ENCODE data around the gene ELOVL5. TPM values are rescaled to one million over a fixed set of nuclear protein-coding genes. Genes with fewer than 3 reads are reported as not detected.

The ELOVL5 gene, protein sequence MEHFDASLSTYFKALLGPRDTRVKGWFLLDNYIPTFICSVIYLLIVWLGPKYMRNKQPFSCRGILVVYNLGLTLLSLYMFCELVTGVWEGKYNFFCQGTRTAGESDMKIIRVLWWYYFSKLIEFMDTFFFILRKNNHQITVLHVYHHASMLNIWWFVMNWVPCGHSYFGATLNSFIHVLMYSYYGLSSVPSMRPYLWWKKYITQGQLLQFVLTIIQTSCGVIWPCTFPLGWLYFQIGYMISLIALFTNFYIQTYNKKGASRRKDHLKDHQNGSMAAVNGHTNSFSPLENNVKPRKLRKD
- total RNA-seq, result 10 to 100 TPM; 14.3 to 63.1 (median 29.2) TPM

DNA sequence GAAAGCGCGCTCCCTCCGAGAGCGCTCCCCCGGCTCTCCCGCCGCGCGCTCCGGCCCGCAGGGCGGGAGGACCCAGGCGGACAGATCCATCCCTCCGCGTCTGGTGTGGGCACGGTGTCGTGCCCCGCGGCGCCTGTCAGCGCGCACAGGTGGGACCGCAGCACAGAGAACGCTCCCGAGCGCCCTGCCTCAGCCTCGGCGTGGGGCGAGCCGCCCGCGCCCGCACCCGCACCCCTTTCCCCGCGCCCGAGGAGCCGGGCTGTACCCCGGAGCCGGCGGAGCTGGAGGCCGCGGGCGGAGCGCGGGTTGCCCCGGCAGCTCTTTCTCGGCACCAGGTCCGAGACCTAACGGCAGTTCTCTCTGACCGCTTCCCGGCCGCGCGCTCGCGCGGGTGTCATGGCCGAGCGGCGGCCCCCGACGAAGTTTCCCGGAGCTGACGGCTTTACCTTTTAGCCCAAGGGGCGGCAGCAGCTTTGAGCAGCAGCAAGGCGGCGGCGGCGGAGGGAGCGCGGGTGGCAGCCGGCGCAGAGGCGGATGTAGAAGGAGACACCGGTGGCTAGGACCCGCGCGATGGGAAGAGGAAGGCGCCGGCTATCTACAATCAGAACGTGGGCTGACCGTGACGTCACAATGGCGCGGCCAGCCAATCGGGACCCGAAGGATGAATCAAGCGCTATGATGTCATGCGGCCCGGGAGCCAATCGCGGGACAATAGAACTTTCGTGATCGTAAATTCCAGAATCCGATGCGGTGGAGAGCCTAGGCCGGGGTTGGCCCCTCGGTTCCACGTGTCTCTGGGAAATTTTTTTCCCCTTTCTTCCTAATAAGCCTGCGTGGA is at the start of gene ELOVL5:
TSS of gene ELOVL5 (minus strand) at position 580 of the 838 bp plus-strand sequence. CDS start 53,251 bp downstream, outside the sequence.
- intact Hi-C loops (cut with DNase I; ENCODE audit: low total_unique reads) (loop anchor here (10.0 kb wide), 1 partner anchor 54 kb away; no protein-coding TSS in a partner anchor), in situ Hi-C loops (cut with MboI; ENCODE audit: low pct_ligation_motif_present in 1 of 4, low pct_unique_long_range_greater_than_20kb in 1 of 4, low sequenced_read_pairs in 3 of 4) (no loop called here)
- TF ChIP-seq, protein P1, sequence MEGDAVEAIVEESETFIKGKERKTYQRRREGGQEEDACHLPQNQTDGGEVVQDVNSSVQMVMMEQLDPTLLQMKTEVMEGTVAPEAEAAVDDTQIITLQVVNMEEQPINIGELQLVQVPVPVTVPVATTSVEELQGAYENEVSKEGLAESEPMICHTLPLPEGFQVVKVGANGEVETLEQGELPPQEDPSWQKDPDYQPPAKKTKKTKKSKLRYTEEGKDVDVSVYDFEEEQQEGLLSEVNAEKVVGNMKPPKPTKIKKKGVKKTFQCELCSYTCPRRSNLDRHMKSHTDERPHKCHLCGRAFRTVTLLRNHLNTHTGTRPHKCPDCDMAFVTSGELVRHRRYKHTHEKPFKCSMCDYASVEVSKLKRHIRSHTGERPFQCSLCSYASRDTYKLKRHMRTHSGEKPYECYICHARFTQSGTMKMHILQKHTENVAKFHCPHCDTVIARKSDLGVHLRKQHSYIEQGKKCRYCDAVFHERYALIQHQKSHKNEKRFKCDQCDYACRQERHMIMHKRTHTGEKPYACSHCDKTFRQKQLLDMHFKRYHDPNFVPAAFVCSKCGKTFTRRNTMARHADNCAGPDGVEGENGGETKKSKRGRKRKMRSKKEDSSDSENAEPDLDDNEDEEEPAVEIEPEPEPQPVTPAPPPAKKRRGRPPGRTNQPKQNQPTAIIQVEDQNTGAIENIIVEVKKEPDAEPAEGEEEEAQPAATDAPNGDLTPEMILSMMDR (IDR thresholded peaks at IDR 0.05), result no peak
- TF ChIP-seq POLR2AphosphoS5 (IDR thresholded peaks at IDR 0.05), result peak; percentile 88 to 96 (median 93)
- no peak for TF ChIP-seq EP300 (IDR thresholded peaks at IDR 0.05; ENCODE audit: low read depth)
- peak; percentile 78 for TF ChIP-seq POLR2A (IDR thresholded peaks at IDR 0.05)
- H3K9me3 ChIP-seq, result no peaks in the 10 kb centered on the region
- H3K36me3 ChIP-seq, result no peaks in the 10 kb centered on the region
- H3K27me3 ChIP-seq, result no peaks in the 10 kb centered on the region
- 1% methylated on average over 57 of the region's 101 CpGs; no CpG with 5 or more reads in 1 of the 2 donors for WGBS, 2 donors (ENCODE audit: low coverage in 1 of 2)
- peaks cover 0 to 35% (median 18%) of the 10 kb centered on the region in 4 donors for H3K4me1 ChIP-seq
- peak within 1 kb of the TSS; percentile 97 to 99 (median 98) for H3K27ac ChIP-seq
- peak; percentile 94 for DNase-seq
- peak within 1 kb of the TSS; percentile 80 to 94 (median 86) for H3K4me3 ChIP-seq

DNA sequence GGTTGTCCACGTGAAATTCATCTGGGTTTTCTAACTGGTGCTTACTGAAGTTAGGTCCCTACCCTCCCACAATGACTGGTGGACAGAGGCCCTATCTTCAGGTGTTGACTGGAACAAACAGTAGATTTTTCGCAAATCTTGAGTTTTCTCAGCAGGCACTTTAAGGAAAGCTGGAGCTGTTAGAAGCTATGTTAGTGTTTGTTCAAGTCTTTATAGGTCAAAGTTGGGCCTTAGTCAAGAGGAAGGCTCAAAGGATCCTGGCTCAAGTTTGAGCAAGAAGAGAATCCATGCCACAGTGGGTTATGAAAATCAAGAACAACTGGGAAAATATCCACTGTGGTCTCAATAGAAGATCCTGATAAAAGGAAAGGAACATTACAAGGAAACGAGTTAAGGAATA is 48.5 kb upstream of the ELOVL5 start:
- TF ChIP-seq EP300 (IDR thresholded peaks at IDR 0.05; ENCODE audit: low read depth) (no peak), POLR2AphosphoS5 (IDR thresholded peaks at IDR 0.05) (no peak)
- TF ChIP-seq, protein P1 (IDR thresholded peaks at IDR 0.05), result no peak
- in situ Hi-C loops (cut with MboI; ENCODE audit: low pct_ligation_motif_present in 1 of 4, low pct_unique_long_range_greater_than_20kb in 1 of 4, low sequenced_read_pairs in 3 of 4) (no loop called here), intact Hi-C loops (cut with DNase I; ENCODE audit: low total_unique reads) (no loop called here)
- Histone ChIP-seq H3K4me1 (no peaks in the 10 kb centered on the region), H3K36me3 (no peaks in the 10 kb centered on the region), H3K27me3 (no peaks in the 10 kb centered on the region), H3K9me3 (no peaks in the 10 kb centered on the region), H3K27ac (no peak overlapping the region), H3K4me3 (no peak overlapping the region)
- 72 to 73% methylated on average over 3 of the region's 3 CpGs for WGBS, 2 donors (ENCODE audit: low coverage in 1 of 2)
- DNase-seq, result no peak

DNA sequence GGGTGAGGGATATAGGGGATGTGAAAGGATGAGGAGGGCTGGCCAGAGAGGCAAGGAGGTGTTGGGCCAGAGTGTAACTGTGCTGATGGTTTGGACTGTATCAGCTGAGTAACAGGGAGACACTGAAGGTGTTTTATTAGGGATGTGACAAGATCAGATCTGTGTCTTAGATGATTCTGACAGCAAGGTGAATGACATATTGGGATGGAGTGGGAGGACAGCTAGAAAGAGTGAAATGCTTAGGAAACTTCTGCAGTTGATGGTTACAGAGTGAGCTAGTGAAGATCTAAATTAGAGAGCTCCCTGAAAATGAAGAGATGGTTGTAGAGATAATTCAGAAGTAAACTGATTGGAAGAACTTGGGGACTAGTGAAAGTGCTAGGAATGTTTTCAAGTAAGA is 47.2 kb upstream of the ELOVL5 start:
- intact Hi-C loops (cut with DNase I; ENCODE audit: low total_unique reads) (no loop called here), in situ Hi-C loops (cut with MboI; ENCODE audit: low pct_ligation_motif_present in 1 of 4, low pct_unique_long_range_greater_than_20kb in 1 of 4, low sequenced_read_pairs in 3 of 4) (no loop called here)
- H3K9me3 ChIP-seq, result no peaks in the 10 kb centered on the region
- TF ChIP-seq EP300 (IDR thresholded peaks at IDR 0.05; ENCODE audit: low read depth), result no peak
- TF ChIP-seq, protein P1 (IDR thresholded peaks at IDR 0.05), result no peak
- no peak for TF ChIP-seq POLR2AphosphoS5 (IDR thresholded peaks at IDR 0.05)
- no peak for TF ChIP-seq POLR2A (IDR thresholded peaks at IDR 0.05)
- no peak for DNase-seq
- no peaks in the 10 kb centered on the region for H3K4me1 ChIP-seq
- no peak overlapping the region for H3K4me3 ChIP-seq
- no peaks in the 10 kb centered on the region for H3K27me3 ChIP-seq
- no peak overlapping the region for H3K27ac ChIP-seq
- H3K36me3 ChIP-seq, result no peaks in the 10 kb centered on the region

DNA sequence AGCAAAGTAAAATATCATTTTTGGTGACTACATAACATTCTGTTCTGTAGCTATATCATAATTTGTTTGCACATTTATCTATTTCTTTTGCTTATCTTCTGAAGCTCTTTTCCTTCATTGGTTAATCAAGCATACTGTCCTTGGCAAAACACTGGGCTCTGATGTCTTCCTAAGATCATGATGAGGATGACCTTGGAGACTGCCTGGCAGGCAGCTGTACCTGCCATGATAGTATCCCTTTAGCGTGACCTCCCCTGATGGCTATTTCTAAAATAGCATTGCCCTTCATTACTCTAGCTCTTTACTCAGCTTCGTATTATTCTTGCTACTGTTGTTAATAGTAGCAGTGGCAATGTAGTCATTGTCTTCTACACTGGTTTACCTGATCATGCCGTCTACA is 46.0 kb upstream of the ELOVL5 start:
- Histone ChIP-seq H3K36me3 (no peaks in the 10 kb centered on the region), H3K4me3 (no peak overlapping the region), H3K4me1 (no peaks in the 10 kb centered on the region), H3K27ac (no peak overlapping the region), H3K9me3 (no peaks in the 10 kb centered on the region), H3K27me3 (no peaks in the 10 kb centered on the region)
- intact Hi-C loops (cut with DNase I; ENCODE audit: low total_unique reads) (no loop called here), in situ Hi-C loops (cut with MboI; ENCODE audit: low pct_ligation_motif_present in 1 of 4, low pct_unique_long_range_greater_than_20kb in 1 of 4, low sequenced_read_pairs in 3 of 4) (no loop called here)
- TF ChIP-seq, protein P1 (IDR thresholded peaks at IDR 0.05), result no peak
- TF ChIP-seq POLR2A (IDR thresholded peaks at IDR 0.05) (no peak), POLR2AphosphoS5 (IDR thresholded peaks at IDR 0.05) (no peak), EP300 (IDR thresholded peaks at IDR 0.05; ENCODE audit: low read depth) (no peak)
- 88 to 100% methylated on average over 2 to 3 of the region's 3 CpGs for WGBS, 2 donors (ENCODE audit: low coverage in 1 of 2)
- no peak for DNase-seq
